SU-DHL-6 (cell line): ENCODE measurements around the gene EPSTI1.

ENCODE experiments used
- H2AFZ ChIP-seq: fragments of 200-600 bp; sonication (generic); 2 replicates; pipeline ENCODE4 v1.6.1; 2014; ENCODE audit warnings: low read depth, mild to moderate bottlenecking, moderate library complexity, mixed read lengths, antibody characterized with exemption, low read length; ENCODE audit not compliant: severe bottlenecking
- H3F3A ChIP-seq: fragments of 200-600 bp; shearing (Covaris generic); 2 replicates; pipeline ENCODE4 v1.6.0; 2016; ENCODE audit warnings: antibody characterized with exemption, mild to moderate bottlenecking; ENCODE audit not compliant: insufficient read depth
- H3K27ac ChIP-seq: fragments of 200-600 bp; sonication (generic); 2 replicates; pipeline ENCODE4 v1.5.1; 2016; ENCODE audit warnings: low read depth, mild to moderate bottlenecking, low read length, moderate library complexity, mixed read lengths
- H3K27me3 ChIP-seq: fragments of 200-600 bp; sonication (generic), shearing (Covaris generic); 2 replicates; pipeline ENCODE4 v1.6.0; 2014; ENCODE audit warnings: mild to moderate bottlenecking, low read length
- H3K36me3 ChIP-seq: fragments of 200-600 bp; sonication (generic); 2 replicates; pipeline ENCODE4 v1.6.1; 2014; ENCODE audit warnings: mild to moderate bottlenecking, low read length, mixed read lengths
- H3K4me2 ChIP-seq: fragments of 300-600, 200-600 bp; shearing (Covaris generic), sonication (generic); 2 replicates; pipeline ENCODE4 v1.6.0; 2014; ENCODE audit warnings: low read length, low read depth, mild to moderate bottlenecking; ENCODE audit not compliant: poor library complexity, severe bottlenecking
- H3K4me3 ChIP-seq: fragments of 200-600 bp; sonication (generic); 2 replicates; pipeline ENCODE4 v1.5.1; 2014; ENCODE audit warnings: antibody characterized with exemption, low read length, mild to moderate bottlenecking, mixed read lengths; ENCODE audit not compliant: insufficient read depth, poor library complexity, severe bottlenecking
- H3K79me2 ChIP-seq: fragments of 200-600 bp; sonication (generic); 2 replicates; pipeline ENCODE4 v1.6.1; 2014; ENCODE audit warnings: mild to moderate bottlenecking, low read length, moderate library complexity; ENCODE audit not compliant: insufficient read depth
- H3K9ac ChIP-seq: fragments of 200-600 bp; sonication (generic); 2 replicates; pipeline ENCODE4 v1.7.0; 2014; ENCODE audit warnings: mild to moderate bottlenecking, low read length
- H3K9me2 ChIP-seq: fragments of 200-600 bp; sonication (generic); replicated peaks from 2 replicates; pipeline ENCODE4 v1.6.1; 2014; ENCODE audit warnings: low read length; ENCODE audit not compliant: insufficient read depth
- H3K9me3 ChIP-seq: fragments of 200-600 bp; sonication (generic); 2 replicates; pipeline ENCODE4 v1.6.1; 2014; ENCODE audit warnings: low read length, mixed read lengths; ENCODE audit not compliant: insufficient read depth
- H4K20me1 ChIP-seq: fragments of 200-600 bp; sonication (generic); 2 replicates; pipeline ENCODE4 v1.6.1; 2014; ENCODE audit warnings: low read depth, mild to moderate bottlenecking, antibody characterized with exemption, low read length, moderate library complexity, mixed read lengths
- CTCF ChIP-seq: fragments of 200-600 bp; sonication (generic); IDR thresholded peaks from one replicate; pipeline ENCODE4 v1.5.1; 2017; ENCODE audit warnings: antibody characterized with exemption, mild to moderate bottlenecking, low read length, moderate library complexity; ENCODE audit not compliant: insufficient read depth, poor library complexity, severe bottlenecking
- EZH2phosphoT487 ChIP-seq: fragments of 200-600 bp; sonication (generic), shearing (Covaris generic); conservative IDR thresholded peaks from 2 replicates; pipeline ENCODE4 v1.6.1; 2018; ENCODE audit warnings: mild to moderate bottlenecking, antibody characterized with exemption, low read length, moderate library complexity, mixed read lengths

The EPSTI1 gene

DNA sequence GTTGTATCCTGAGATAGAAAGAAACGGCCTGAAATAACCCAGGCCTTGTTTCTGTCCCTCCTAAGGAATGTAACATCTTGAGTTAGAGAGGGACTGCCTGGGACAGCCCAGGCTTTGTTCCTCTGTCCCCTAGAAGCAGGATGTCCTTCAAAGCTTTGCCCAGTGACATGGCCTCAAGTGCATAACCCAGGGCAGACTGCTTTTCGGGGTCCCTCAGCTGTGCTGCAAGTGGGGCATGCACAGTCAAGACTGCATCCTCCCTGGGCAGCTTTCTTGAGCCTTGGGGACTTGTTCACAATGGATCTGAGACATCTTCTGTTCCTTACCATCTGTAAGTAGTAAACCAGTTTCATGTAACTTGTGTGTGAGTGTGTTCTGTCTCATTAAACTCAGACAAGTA lies 7.5 kb upstream of the EPSTI1 start:
- Histone ChIP-seq H3F3A (no peaks in the 10 kb centered on the region), H3K9ac (no peak overlapping the region)

DNA sequence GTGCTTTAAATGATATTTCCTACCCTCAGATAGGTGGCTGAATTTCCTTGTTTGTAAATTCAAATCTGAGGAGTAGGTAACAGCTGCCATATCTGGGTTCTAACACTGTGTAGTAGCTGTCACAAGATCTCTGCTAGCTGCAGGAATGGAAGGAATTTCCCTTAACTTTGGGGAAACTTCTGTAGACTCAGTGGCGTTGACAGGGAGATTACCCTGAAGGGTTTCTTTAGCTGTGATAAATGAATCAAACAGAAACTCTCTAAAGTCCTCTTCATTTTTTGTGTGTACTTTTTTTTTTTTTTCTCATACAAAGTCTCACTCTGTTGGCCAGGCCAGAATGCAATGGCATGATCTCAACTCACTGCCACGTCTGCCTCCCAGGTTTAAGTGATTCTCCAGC lies 5.3 kb upstream of the EPSTI1 start:
- H2AFZ ChIP-seq, result no peak overlapping the region
- H3K9me2 ChIP-seq, result no peaks in the 10 kb centered on the region
- H3K9ac ChIP-seq, result no peak overlapping the region
- H3K4me2 ChIP-seq, result no peak overlapping the region
- no peak overlapping the region for H3K27ac ChIP-seq
- H3K4me3 ChIP-seq, result no peak overlapping the region
- H3K79me2 ChIP-seq, result no peaks in the 10 kb centered on the region
- no peaks in the 10 kb centered on the region for H3K36me3 ChIP-seq
- no peaks in the 10 kb centered on the region for H3F3A ChIP-seq
- no peaks in the 10 kb centered on the region for H3K9me3 ChIP-seq
- no peaks in the 10 kb centered on the region for H4K20me1 ChIP-seq
- no peak for TF ChIP-seq EZH2phosphoT487
- no peak for TF ChIP-seq CTCF
- no peaks in the 10 kb centered on the region for H3K27me3 ChIP-seq

More for the DNA sequence above, 7.5 kb upstream of the EPSTI1 start:
- no peak overlapping the region for H3K4me3 ChIP-seq
- H3K27ac ChIP-seq, result no peak overlapping the region
- no peaks in the 10 kb centered on the region for H3K9me3 ChIP-seq
- H4K20me1 ChIP-seq, result no peaks in the 10 kb centered on the region
- no peaks in the 10 kb centered on the region for H3K79me2 ChIP-seq
- no peaks in the 10 kb centered on the region for H3K9me2 ChIP-seq
- H3K4me2 ChIP-seq, result no peak overlapping the region
- TF ChIP-seq EZH2phosphoT487 (no peak), CTCF (no peak)
- H3K36me3 ChIP-seq, result no peaks in the 10 kb centered on the region
- H2AFZ ChIP-seq, result no peak overlapping the region
- H3K27me3 ChIP-seq, result no peaks in the 10 kb centered on the region

DNA sequence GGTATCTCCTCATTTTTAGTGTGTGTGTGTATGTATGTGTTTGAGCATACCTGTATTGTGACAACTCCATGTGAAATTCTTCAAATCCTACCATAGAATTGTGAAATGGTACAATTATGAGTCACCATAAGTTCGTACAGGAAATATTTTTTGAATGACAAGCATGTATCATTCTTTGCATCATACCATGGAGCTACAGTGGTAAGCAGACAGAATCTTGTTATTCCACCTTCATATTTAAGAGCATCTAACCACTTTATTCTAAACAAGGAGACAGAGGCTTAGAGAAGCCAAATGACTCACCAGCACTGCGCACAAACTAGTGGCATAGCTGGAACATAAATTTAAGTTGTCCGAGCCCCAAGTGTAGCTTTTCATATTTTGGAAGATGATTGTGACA lies 4.5 kb upstream of the EPSTI1 start:
- no peak for TF ChIP-seq EZH2phosphoT487
- no peak for TF ChIP-seq CTCF
- Histone ChIP-seq H2AFZ (no peak overlapping the region), H3K4me2 (no peak overlapping the region), H3K79me2 (no peaks in the 10 kb centered on the region), H4K20me1 (no peaks in the 10 kb centered on the region), H3F3A (no peaks in the 10 kb centered on the region), H3K36me3 (no peaks in the 10 kb centered on the region), H3K9me2 (no peaks in the 10 kb centered on the region), H3K27ac (no peak overlapping the region), H3K27me3 (no peaks in the 10 kb centered on the region), H3K4me3 (no peak overlapping the region), H3K9me3 (no peaks in the 10 kb centered on the region), H3K9ac (no peak overlapping the region)

GRCh38 chr13:42994878-42995277 lies 2.8 kb upstream of the EPSTI1 start:
- Histone ChIP-seq H3K9ac (no peak overlapping the region), H3K79me2 (no peaks in the 10 kb centered on the region), H3K27me3 (no peaks in the 10 kb centered on the region), H3K4me2 (no peak overlapping the region), H4K20me1 (no peaks in the 10 kb centered on the region), H3K4me3 (no peak overlapping the region), H3F3A (no peaks in the 10 kb centered on the region), H2AFZ (no peak overlapping the region), H3K36me3 (no peaks in the 10 kb centered on the region), H3K9me2 (no peaks in the 10 kb centered on the region), H3K27ac (no peak overlapping the region), H3K9me3 (no peaks in the 10 kb centered on the region)
- TF ChIP-seq CTCF, result no peak
- TF ChIP-seq EZH2phosphoT487, result no peak
